B cell (primary cell): ENCODE results near the gene HPCA. TPM values are rescaled to one million over a fixed set of nuclear protein-coding genes. Genes with fewer than 3 reads are reported as not detected.

ENCODE experiments used
- ATAC-seq: fragments of 200-7000 bp; cut with Tn5 transposase; one replicate; pipeline ENCODE4 v1.10.0; 2021; ENCODE audit warnings: low read depth, mild to moderate bottlenecking, moderate number of reproducible peaks, moderate library complexity
- CTCF ChIA-PET: fragments of 350-600 bp; sonication (Branson Sonifier 250); formaldehyde crosslinking; loops from one replicate; lab custom pipeline; 2021; ENCODE audit warnings: antibody characterized with exemption, inconsistent platforms; lab: Charles Lee
- POLR2A ChIA-PET: fragments of 350-600 bp; sonication (Branson Sonifier 250); formaldehyde crosslinking; loops from one replicate; lab custom pipeline; 2021; ENCODE audit warnings: antibody characterized with exemption; lab: Charles Lee
- DNase-seq: peaks from one replicate; pipeline ENCODE4 v3.0.0; 2013
- H2AFZ ChIP-seq: 2 replicates; pipeline ENCODE4 v1.6.1; 2012; ENCODE audit warnings: mild to moderate bottlenecking, low read depth, low read length; ENCODE audit not compliant: insufficient read depth, poor library complexity, severe bottlenecking
- H3K27ac ChIP-seq, 2 donors: 1 replicate in 1 of 2; 2 replicates in 1 of 2; pipeline ENCODE4 v1.5.1; 2012 to 2013; ENCODE audit warnings: low read length in 2 of 2, mild to moderate bottlenecking in 2 of 2, moderate library complexity in 1 of 2
- H3K27me3 ChIP-seq, 4 experiments: fragments of 200-600 bp in 1 of 4; sonication (generic) in 1 of 4; replicated peaks in 1 of 4; 1 replicate in 2 of 4; 2 replicates in 2 of 4; pipeline versions ENCODE4 v1.6.1 to v1.7.0; 2013 to 2016; ENCODE audit warnings: low read length in 3 of 4, mild to moderate bottlenecking in 2 of 4, mixed read lengths in 1 of 4, moderate library complexity in 1 of 4; ENCODE audit not compliant: insufficient read depth in 4 of 4, control insufficient read depth in 3 of 4; ENCODE audit errors: control extremely low read depth in 1 of 4
- H3K36me3 ChIP-seq, 2 experiments: replicated peaks in 1 of 2; 1 replicate in 1 of 2; 2 replicates in 1 of 2; pipeline versions ENCODE4 v1.6.1 to v1.7.1; 2013; ENCODE audit warnings: low read length in 1 of 2; ENCODE audit not compliant: insufficient read depth in 2 of 2, control insufficient read depth in 1 of 2; ENCODE audit errors: control extremely low read depth in 1 of 2, extremely low read depth in 1 of 2
- H3K4me1 ChIP-seq, 2 donors: fragments of 200-600 bp in 1 of 2; sonication (generic) in 1 of 2; 1 replicate in 1 of 2; 2 replicates in 1 of 2; pipeline versions ENCODE4 v1.5.1 to v1.6.1; 2013 to 2017; ENCODE audit warnings: low read length in 2 of 2; ENCODE audit not compliant: control insufficient read depth in 2 of 2, insufficient read depth in 2 of 2
- H3K4me2 ChIP-seq: replicated peaks from 2 replicates; pipeline ENCODE3; 2012; ENCODE audit warnings: mild to moderate bottlenecking, low read depth, low read length; ENCODE audit not compliant: poor library complexity, severe bottlenecking
- H3K4me3 ChIP-seq, 5 experiments: fragments of 200-600 bp in 1 of 5; sonication (generic) in 1 of 5; 1 replicate in 3 of 5; 2 replicates in 2 of 5; pipeline versions ENCODE4 v1.5.1 to v1.7.0; 2011 to 2016; ENCODE audit warnings: low read length in 4 of 5, mild to moderate bottlenecking in 4 of 5, low read depth in 2 of 5, control low read depth in 1 of 5, moderate library complexity in 1 of 5; ENCODE audit not compliant: insufficient read depth in 1 of 5; ENCODE audit errors: control extremely low read depth in 1 of 5, extremely low read depth in 1 of 5
- H3K79me2 ChIP-seq: fragments of 200-600 bp; sonication (generic); one replicate; pipeline ENCODE4 v1.6.0; 2016; ENCODE audit warnings: low read length; ENCODE audit not compliant: control insufficient read depth, insufficient read depth
- H3K9ac ChIP-seq: fragments of 200-600 bp; sonication (generic); 2 replicates; pipeline ENCODE4 v1.6.1; 2017; ENCODE audit warnings: mild to moderate bottlenecking, low read length, moderate library complexity
- H3K9me3 ChIP-seq, 3 donors: one replicate each; pipeline versions ENCODE4 v1.6.1 to v1.7.1; 2013; ENCODE audit warnings: low read length in 2 of 3; ENCODE audit not compliant: control insufficient read depth in 2 of 3, insufficient read depth in 1 of 3; ENCODE audit errors: control extremely low read depth in 1 of 3
- H4K20me1 ChIP-seq: 2 replicates; pipeline ENCODE4 v1.6.0; 2012; ENCODE audit warnings: mild to moderate bottlenecking, low read length; ENCODE audit not compliant: insufficient read depth, control insufficient read depth, poor library complexity, severe bottlenecking
- H3K27ac Mint-ChIP-seq: one replicate; pipeline ENCODE4 v1.8.0; 2021; ENCODE audit warnings: mixed read lengths
- H3K27me3 Mint-ChIP-seq: one replicate; pipeline ENCODE4 v1.8.0; 2021; ENCODE audit warnings: mixed read lengths
- H3K4me1 Mint-ChIP-seq: one replicate; pipeline ENCODE4 v1.8.0; 2021; ENCODE audit warnings: mixed read lengths
- H3K4me3 Mint-ChIP-seq: one replicate; pipeline ENCODE4 v1.8.0; 2021; ENCODE audit warnings: mixed read lengths
- H3K9me3 Mint-ChIP-seq: one replicate; pipeline ENCODE4 v1.8.0; 2022; ENCODE audit warnings: mixed read lengths; ENCODE audit not compliant: insufficient read depth
- EZH2 ChIP-seq: IDR thresholded peaks from 2 replicates; pipeline ENCODE4 v1.6.1; 2012; ENCODE audit warnings: borderline replicate concordance, low read depth, mild to moderate bottlenecking, moderate library complexity, low read length; ENCODE audit not compliant: insufficient read depth, poor library complexity, severe bottlenecking
- WGBS: methylation state at CpG from one replicate; pipeline ENCODE4 v1.1.5; 2013; ENCODE audit warnings: missing lambda C conversion rate; ENCODE audit not compliant: insufficient coverage; 5-methylcytosine and 5-hydroxymethylcytosine counted together
- intact Hi-C: fragments of 100-400 bp; cut with micrococcal nuclease; formaldehyde crosslinking; loops from one replicate; pipeline ENCODE4 v1.10.0; 2022
- polyA minus RNA-seq: library from RNA; depleted of rRNA, polyadenylated mRNA; stranded (reverse); fragments of >200 nt; gene quantifications from 2 replicates; pipeline ENCODE4 v1.2.3, GENCODE V29; 2012
- polyA plus RNA-seq: library from polyadenylated mRNA; depleted of rRNA; stranded (reverse); fragments of >200 nt; gene quantifications from 2 replicates; pipeline ENCODE4 v1.2.3, GENCODE V29; 2012
- total RNA-seq, 2 donors: library from RNA; stranded (reverse); fragments of 120-200 nt in 1 of 2; gene quantifications; 1 replicate in 1 of 2; 2 replicates in 1 of 2; pipeline versions ENCODE4 v1.2.3 to v1.2.4, GENCODE V29; 2013 to 2022
- TF ChIP-seq, protein P1 (sequence below): fragments of 200-600 bp; IDR thresholded peaks from one replicate; pipeline ENCODE4 v1.8.0; 2022; ENCODE audit warnings: antibody characterized with exemption, mild to moderate bottlenecking

HPCA gene
- not detected in 2 replicates for total RNA-seq
- total RNA-seq (2013) = 0.07 TPM
- 0.06 TPM in 1 of 2 replicates, not detected in the other for polyA plus RNA-seq
- polyA minus RNA-seq = not detected in 2 replicates

DNA sequence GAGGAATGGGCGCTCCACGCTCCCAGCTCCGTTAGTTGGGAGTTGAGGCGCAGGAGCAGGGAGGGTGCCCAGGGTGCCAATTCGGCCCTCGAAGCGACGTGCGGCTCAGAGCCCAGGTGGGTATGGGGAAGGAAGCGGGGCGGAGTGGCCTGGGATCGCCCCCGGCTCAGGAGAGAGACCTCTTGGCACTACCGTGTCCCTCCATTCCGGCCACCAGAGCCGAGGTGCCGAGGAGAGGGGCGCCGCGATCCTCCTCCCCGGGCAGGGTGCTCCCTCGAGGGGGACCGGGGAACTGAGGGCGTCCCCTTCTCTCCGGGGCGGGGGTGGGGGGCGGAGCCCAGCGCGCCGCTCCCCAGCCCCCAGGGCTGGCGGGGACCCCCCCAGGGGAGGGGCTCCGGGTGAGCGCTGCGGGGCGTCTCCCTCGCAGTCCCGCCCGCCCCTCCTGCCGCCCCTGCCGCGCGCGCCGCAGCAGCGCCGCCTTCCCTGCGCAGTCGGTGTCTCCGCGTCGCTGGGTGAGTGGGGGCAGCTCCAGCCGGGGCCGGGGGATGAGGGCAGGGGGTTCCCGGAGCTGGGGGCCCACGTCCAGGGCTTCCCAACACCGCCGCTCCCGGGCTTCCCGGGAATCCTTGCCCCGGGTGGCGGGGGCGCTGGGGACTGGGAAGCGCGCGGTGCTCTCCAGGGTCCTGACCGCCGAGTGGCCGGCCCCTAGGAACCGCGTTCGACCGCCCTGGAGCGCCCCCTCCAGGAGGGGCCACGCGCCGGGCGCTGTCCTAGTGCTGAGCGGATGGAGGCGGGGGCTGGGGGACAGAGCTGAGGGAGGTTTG is at the start of gene HPCA:
TSS of gene HPCA (plus strand) at position 488 of the 824 bp plus-strand sequence. CDS start 2,408 bp downstream, outside the sequence.
- WGBS = 5% methylated on average over 65 of the region's 79 CpGs
- Mint-ChIP-seq H3K9me3 (no peaks in the 10 kb centered on the region), H3K4me1 (peaks cover 10% of the 10 kb centered on the region), H3K4me3 (peak within 1 kb of the TSS; percentile 33), H3K27me3 (peaks cover 61% of the 10 kb centered on the region), H3K27ac (no peak within 1 kb of the TSS)
- intact Hi-C loops = no loop called here
- Histone ChIP-seq H3K9ac (no peak within 1 kb of the TSS), H3K4me3 (no peak within 1 kb of the TSS), H3K79me2 (no peaks in the 10 kb centered on the region), H3K9me3 (peaks cover 0 to 8% (median 0%) of the 10 kb centered on the region in 3 donors), H4K20me1 (no peaks in the 10 kb centered on the region), H3K4me1 (peaks cover 3 to 6% of the 10 kb centered on the region in 2 donors), H3K36me3 (no peaks in the 10 kb centered on the region), H3K4me2 (peak within 1 kb of the TSS; percentile 38), H2AFZ (no peak within 1 kb of the TSS), H3K27me3 (peaks cover 0 to 68% (median 26%) of the 10 kb centered on the region in 4 experiments), H3K27ac (no peak within 1 kb of the TSS)
- TF ChIP-seq, protein P1, sequence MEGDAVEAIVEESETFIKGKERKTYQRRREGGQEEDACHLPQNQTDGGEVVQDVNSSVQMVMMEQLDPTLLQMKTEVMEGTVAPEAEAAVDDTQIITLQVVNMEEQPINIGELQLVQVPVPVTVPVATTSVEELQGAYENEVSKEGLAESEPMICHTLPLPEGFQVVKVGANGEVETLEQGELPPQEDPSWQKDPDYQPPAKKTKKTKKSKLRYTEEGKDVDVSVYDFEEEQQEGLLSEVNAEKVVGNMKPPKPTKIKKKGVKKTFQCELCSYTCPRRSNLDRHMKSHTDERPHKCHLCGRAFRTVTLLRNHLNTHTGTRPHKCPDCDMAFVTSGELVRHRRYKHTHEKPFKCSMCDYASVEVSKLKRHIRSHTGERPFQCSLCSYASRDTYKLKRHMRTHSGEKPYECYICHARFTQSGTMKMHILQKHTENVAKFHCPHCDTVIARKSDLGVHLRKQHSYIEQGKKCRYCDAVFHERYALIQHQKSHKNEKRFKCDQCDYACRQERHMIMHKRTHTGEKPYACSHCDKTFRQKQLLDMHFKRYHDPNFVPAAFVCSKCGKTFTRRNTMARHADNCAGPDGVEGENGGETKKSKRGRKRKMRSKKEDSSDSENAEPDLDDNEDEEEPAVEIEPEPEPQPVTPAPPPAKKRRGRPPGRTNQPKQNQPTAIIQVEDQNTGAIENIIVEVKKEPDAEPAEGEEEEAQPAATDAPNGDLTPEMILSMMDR = peak; percentile 31
- no peak for TF ChIP-seq EZH2
- POLR2A ChIA-PET = no interaction called here
- ATAC-seq (peak; percentile 39), DNase-seq (peak; percentile 46)
- CTCF ChIA-PET = interaction anchor here (2.5 kb wide), 1 partner anchor 10 kb away, joined by 8 read pairs; no protein-coding TSS in a partner anchor
